GM18508 (cell line): Measurements from ENCODE around the gene TBC1D16.
"Not testable (repeated sequence)": the region's sequence is repeated elsewhere in the genome, so short reads cannot be mapped to it uniquely, and the experiment has no call there.

Source experiments
- ATAC-seq: cut with Tn5 transposase; IDR thresholded peaks from one replicate; pipeline ENCODE4 v1.9.1; 2021; ENCODE audit warnings: moderate number of reproducible peaks; ENCODE audit not compliant: insufficient read depth, unreplicated experiment

TBC1D16 gene

GRCh38 chr17:80055597-80055996 lies 19.9 kb upstream of the TBC1D16 start:
- ATAC-seq: no peak

- ATAC-seq: no peak
These were observed 17.4 kb upstream of the TBC1D16 start for GRCh38 chr17:80053102-80053501.

- ATAC-seq: no peak
These were observed 16.0 kb upstream of the TBC1D16 start for GRCh38 chr17:80051681-80052080.

DNA sequence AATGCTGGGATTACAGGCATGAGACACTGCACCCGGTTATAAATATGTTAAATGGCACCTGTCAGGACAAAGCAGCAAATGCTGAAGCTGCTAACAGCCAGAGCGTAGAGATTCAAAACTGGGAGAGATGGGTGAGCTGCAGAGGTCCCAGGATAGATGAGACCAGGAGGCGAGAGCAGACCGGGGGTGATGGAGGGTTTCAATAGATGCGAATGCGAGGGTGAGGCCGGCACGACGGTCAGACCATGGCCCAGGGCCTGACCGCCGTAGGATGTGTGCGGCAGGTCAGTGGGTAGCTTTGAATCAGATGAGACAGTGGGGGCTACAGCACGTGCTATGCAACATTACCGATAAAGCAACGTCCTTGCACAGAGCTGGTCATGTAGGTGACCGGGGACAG lies 15.0 kb upstream of the TBC1D16 start:
- no peak for ATAC-seq

- no peak for ATAC-seq
These were observed 14.3 kb upstream of the TBC1D16 start for GRCh38 chr17:80049986-80050385.

- ATAC-seq: no peak
These were observed 11.5 kb upstream of the TBC1D16 start for GRCh38 chr17:80047176-80047575.

DNA sequence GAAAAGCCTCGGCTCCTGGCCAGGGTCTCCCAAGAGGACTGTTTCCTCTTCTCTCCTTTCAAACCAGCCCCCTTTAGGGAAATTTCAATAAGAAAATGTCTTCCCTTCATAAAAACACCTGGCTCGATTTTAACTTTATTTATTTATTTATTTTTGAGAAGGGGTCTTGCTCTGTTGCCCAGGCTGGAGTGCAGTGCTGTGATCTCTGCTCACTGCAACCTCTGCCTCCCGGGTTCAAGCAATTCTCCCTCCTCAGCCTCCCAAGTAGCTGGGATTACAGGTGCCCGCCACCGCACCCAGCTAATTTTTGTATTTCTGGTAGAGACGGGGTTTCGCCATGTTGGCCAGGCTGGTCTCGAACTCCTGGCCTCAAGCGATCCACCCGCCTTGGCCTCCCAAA lies 11.0 kb upstream of the TBC1D16 start:
- not testable (repeated sequence) for ATAC-seq

- ATAC-seq: no peak
These were observed 10.0 kb upstream of the TBC1D16 start for GRCh38 chr17:80045703-80046102.

GRCh38 chr17:80043963-80044362 lies 8.3 kb upstream of the TBC1D16 start:
- ATAC-seq: no peak

GRCh38 chr17:80036715-80037477 lies 1.2 kb upstream of the TBC1D16 start:
- no peak for ATAC-seq

GRCh38 chr17:80035937-80036714 lies 454 bp upstream of the TBC1D16 start, which contains the start of gene CCDC40:
CCDC40 (plus strand) TSS chr17:80036642; CDS start chr17:80036663, 21 bp downstream.
- no peak for ATAC-seq

DNA sequence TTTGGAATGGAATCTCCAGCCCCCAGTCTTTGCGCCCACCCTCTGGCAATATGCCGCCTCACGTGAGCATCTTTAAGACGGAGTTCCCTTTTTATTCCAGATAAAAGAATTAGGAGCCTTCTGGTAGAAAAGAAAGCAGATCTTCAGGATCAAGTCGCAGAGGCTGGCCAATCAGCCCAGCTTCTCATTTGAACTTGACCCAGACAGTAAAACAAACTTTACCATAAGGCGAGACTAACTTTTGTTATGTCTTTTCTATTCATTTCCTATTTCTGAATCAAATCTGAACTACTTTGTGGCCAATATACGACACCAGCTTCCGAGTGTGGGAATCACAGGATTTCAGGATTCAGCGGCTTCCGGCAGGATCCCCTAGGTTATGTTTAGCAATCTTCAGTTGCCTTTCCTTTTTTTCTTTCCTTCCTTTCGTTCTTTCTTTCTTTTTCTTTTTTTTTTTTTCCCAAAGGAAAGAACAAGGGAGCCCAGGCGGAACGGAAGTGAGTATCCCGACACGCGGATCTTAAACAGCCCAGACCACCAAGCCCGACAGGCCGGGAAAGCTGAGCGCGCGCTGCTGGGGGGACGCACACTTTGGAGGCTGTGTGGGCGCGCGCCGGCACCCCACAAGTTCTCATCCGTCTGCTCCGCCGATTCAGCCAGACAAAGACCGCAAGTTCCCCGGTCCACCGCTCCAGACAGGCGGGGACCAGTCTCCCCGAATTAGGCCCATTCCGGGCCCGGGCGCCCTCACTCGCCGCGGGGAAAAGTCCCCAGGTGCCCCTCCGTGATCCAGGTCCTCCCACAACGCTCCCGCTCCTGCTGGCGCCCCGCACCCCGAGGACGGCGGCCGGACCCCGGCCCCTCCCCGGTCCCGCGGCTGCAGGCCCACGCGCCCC lies 633 bp downstream of the TBC1D16 start:
- ATAC-seq: no peak

DNA sequence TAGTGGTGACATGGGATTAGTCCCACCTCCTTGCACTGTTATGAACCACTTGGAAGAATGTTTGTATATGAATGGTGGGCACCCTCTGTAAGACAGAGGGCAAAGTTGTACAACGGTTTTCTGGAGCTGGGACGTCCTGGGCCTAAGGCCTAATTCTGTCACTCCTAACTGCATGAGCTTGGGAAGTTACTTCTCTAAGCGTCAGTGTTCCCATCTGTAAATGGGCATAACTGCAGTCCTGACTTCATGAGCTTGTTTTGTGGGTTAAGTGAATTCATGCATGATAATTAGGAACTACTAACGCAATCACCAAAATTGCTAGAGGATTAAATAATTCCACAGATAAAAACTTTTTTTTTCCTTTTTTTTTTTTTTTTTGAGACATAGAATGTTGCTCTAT lies 1.8 kb downstream of the TBC1D16 start:
- ATAC-seq: no peak

GRCh38 chr17:80032614-80033171 lies 3.0 kb downstream of the TBC1D16 start:
- ATAC-seq: no peak

- no peak for ATAC-seq
These were observed 3.8 kb downstream of the TBC1D16 start for GRCh38 chr17:80031691-80032430.

DNA sequence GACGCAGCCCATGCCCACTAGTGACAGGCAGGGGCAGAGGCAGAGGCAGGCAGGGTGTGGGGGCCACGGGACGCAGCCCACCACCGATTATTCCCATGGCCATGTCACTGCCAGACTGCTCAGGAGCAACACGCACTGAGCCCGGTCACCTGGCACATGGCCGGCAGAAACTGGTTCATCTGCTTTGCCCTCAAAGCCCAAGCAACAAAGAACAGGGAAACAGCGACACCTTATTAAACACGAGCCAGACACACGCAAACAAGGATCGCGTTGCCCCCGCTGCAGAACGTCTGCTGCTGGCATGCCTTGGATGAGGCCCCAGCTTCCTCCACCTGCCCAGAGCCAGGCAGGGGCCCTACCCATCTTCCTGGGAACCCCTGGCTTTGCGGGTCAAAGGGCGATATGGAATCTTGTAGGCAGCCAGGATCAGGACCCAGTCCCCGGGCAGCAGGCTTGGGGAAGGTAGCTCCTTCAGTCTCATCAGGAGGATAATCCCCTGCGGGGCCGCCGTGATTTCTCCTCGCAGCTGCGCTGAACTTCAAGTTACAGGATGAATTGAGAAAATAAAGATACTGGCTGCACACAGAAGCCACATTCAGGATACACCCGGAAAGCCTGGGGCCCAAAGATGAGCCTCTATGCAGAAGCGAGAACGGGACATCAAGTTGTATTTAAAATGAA lies 4.8 kb downstream of the TBC1D16 start:
- no peak for ATAC-seq

GRCh38 chr17:80029258-80029974 lies 6.3 kb downstream of the TBC1D16 start:
- ATAC-seq: no peak

GRCh38 chr17:80028030-80028429 lies 7.6 kb downstream of the TBC1D16 start:
- ATAC-seq: no peak
